Activated CD8-positive, alpha-beta T cell treated with anti-CD3 and anti-CD28 coated beads for 36 hours (primary cell): ENCODE data around the gene NDUFAF7. TPM values are rescaled to one million over a fixed set of nuclear protein-coding genes. Genes with fewer than 3 reads are reported as not detected.
"Not testable (repeated sequence)": the region's sequence is repeated elsewhere in the genome, so short reads cannot be mapped to it uniquely, and the experiment has no call there.

Experiments used
- ATAC-seq: fragments of 200-7000 bp; cut with Tn5 transposase; one replicate; pipeline ENCODE4 v1.10.0; 2021; ENCODE audit warnings: mild to moderate bottlenecking, moderate library complexity
- CTCF ChIA-PET: fragments of 350-600 bp; sonication (Branson Sonifier 250); formaldehyde crosslinking; loops from one replicate; lab custom pipeline; 2021; ENCODE audit warnings: antibody characterized with exemption; lab: Charles Lee
- POLR2A ChIA-PET: fragments of 350-600 bp; sonication (Branson Sonifier 250); formaldehyde crosslinking; loops from one replicate; lab custom pipeline; 2021; ENCODE audit warnings: antibody characterized with exemption; lab: Charles Lee
- DNase-seq: peaks from one replicate; pipeline ENCODE4 v3.0.0-alpha.2; 2020
- H3K27ac Mint-ChIP-seq: one replicate; pipeline ENCODE4 v1.8.0; 2021; ENCODE audit warnings: mild to moderate bottlenecking, mixed read lengths
- H3K27me3 Mint-ChIP-seq: one replicate; pipeline ENCODE4 v1.8.0; 2021; ENCODE audit warnings: mixed read lengths
- H3K36me3 Mint-ChIP-seq: one replicate; pipeline ENCODE4 v1.8.0; 2021; ENCODE audit warnings: low read depth, mixed read lengths
- H3K4me1 Mint-ChIP-seq: one replicate; pipeline ENCODE4 v1.8.0; 2021; ENCODE audit warnings: low read depth, mixed read lengths
- H3K4me3 Mint-ChIP-seq: one replicate; pipeline ENCODE4 v1.8.0; 2021; ENCODE audit warnings: mild to moderate bottlenecking, moderate library complexity, mixed read lengths
- H3K9me3 Mint-ChIP-seq: one replicate; pipeline ENCODE4 v1.8.0; 2021; ENCODE audit warnings: mixed read lengths
- intact Hi-C: fragments of 100-400 bp; cut with micrococcal nuclease; formaldehyde crosslinking; loops from one replicate; pipeline ENCODE4 v1.10.0; 2022
- total RNA-seq, 2 experiments: library from RNA; stranded (reverse); gene quantifications; one replicate each; pipeline ENCODE4 v1.2.3, GENCODE V29; 2021
- TF ChIP-seq, protein P1 (sequence below): fragments of 200-600 bp; IDR thresholded peaks from one replicate; pipeline ENCODE4 v1.8.0; 2022; ENCODE audit warnings: antibody characterized with exemption, mild to moderate bottlenecking

The NDUFAF7 gene
- total RNA-seq, 2 experiments from 2014 or later, result 18.4 to 22.5 TPM

DNA sequence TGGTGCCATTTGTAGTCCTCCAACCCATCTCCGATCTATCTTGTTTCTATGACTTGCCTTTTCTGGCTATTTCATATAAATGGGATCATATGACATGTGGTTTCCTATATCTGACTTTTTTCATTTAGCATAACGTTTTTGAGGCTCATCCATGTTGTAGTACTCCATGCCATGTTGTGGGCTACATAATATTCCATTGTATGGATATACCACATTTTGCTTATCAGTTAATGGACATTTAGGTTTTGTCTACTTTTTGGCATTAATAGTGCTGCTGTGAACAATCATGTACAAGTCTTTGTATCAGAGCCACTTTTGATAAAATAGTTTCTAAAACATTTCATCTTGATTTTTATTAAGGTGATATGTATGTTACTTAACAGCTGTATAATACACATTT is 27.8 kb upstream of the NDUFAF7 start:
- peaks cover 32% of the 10 kb centered on the region for H3K9me3 Mint-ChIP-seq
- peaks cover 79% of the 10 kb centered on the region for H3K36me3 Mint-ChIP-seq
- DNase-seq (no peak), ATAC-seq (no peak)
- H3K27ac Mint-ChIP-seq, result no peak overlapping the region
- ChIA-PET CTCF (no interaction called here), POLR2A (no interaction called here)
- H3K27me3 Mint-ChIP-seq, result no peaks in the 10 kb centered on the region
- TF ChIP-seq, protein P1, sequence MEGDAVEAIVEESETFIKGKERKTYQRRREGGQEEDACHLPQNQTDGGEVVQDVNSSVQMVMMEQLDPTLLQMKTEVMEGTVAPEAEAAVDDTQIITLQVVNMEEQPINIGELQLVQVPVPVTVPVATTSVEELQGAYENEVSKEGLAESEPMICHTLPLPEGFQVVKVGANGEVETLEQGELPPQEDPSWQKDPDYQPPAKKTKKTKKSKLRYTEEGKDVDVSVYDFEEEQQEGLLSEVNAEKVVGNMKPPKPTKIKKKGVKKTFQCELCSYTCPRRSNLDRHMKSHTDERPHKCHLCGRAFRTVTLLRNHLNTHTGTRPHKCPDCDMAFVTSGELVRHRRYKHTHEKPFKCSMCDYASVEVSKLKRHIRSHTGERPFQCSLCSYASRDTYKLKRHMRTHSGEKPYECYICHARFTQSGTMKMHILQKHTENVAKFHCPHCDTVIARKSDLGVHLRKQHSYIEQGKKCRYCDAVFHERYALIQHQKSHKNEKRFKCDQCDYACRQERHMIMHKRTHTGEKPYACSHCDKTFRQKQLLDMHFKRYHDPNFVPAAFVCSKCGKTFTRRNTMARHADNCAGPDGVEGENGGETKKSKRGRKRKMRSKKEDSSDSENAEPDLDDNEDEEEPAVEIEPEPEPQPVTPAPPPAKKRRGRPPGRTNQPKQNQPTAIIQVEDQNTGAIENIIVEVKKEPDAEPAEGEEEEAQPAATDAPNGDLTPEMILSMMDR, result no peak
- no peak overlapping the region for H3K4me3 Mint-ChIP-seq
- H3K4me1 Mint-ChIP-seq, result peaks cover 55% of the 10 kb centered on the region
- intact Hi-C loops, result no loop called here

DNA sequence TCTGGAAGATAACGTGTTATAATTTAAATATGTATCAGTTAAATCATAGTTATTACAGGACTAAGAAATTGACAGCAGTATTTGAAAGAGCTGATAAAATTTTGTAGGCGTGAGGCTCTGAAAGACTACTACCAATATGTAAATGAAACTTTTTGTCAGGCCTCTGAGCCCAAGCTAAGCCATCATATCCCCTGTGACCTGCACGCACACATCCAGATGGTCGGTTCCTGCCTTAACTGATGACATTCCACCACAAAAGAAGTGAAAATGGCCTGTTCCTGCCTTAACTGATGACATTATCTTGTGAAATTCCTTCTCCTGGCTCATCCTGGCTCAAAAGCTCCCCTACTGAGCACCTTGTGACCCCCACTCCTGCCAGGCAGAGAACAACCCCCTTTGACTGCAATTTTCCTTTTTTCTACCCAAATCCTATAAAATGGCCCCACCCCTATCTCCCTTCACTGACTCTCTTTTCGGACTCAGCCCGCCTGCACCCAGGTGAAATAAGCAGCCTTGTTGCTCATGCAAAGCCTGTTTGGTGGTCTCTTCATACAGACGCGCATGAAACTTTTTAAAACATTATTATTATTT is 26.3 kb upstream of the NDUFAF7 start:
- H3K27ac Mint-ChIP-seq, CTCF ChIA-PET: not testable (repeated sequence)

DNA sequence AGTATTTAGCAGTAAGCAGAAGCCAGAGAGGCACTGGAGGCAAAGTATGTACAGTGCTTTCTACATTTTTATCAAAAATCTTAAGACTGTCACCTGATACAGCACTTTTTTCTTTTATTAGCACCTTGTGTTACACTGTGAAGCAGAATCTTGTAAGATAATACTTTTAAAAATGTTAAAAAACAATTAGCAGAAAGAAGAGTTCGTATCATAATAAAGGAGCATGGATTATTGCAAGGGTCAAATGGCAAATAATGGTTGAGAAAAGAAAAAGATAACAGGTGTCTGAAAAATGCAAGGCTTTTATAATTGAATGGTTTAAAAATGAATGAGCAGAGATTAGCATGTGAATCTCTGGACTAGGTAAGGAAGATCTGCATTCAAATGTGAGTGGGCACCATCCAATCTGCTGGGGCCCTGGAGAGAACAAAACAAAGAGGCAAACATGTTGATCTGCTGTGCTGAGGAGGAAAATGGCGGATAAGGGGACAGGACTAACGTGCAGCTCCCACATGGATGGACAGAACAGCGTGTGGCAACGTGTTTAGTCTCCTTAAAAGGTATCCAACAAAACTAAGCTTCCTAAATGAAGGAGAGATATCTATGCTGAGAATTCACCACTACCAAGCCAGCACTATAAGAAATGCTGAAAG is 25.6 kb upstream of the NDUFAF7 start:
- no peak for ATAC-seq
- CTCF ChIA-PET, result no interaction called here
- POLR2A ChIA-PET, result no interaction called here
- TF ChIP-seq, protein P1, result no peak
- Mint-ChIP-seq H3K9me3 (peaks cover 45% of the 10 kb centered on the region), H3K27ac (no peak overlapping the region), H3K4me1 (peaks cover 37% of the 10 kb centered on the region), H3K36me3 (peaks cover 93% of the 10 kb centered on the region), H3K27me3 (no peaks in the 10 kb centered on the region), H3K4me3 (no peak overlapping the region)
- DNase-seq, result no peak
- intact Hi-C loops, result no loop called here

More for the DNA sequence above, 26.3 kb upstream of the NDUFAF7 start:
- DNase-seq, intact Hi-C loops, POLR2A ChIA-PET, H3K27me3 Mint-ChIP-seq, ATAC-seq, H3K4me3 Mint-ChIP-seq: not testable (repeated sequence)
- peaks cover 44% of the 10 kb centered on the region for H3K4me1 Mint-ChIP-seq
- H3K9me3 Mint-ChIP-seq, result peaks cover 42% of the 10 kb centered on the region
- H3K36me3 Mint-ChIP-seq, result peaks cover 87% of the 10 kb centered on the region

DNA sequence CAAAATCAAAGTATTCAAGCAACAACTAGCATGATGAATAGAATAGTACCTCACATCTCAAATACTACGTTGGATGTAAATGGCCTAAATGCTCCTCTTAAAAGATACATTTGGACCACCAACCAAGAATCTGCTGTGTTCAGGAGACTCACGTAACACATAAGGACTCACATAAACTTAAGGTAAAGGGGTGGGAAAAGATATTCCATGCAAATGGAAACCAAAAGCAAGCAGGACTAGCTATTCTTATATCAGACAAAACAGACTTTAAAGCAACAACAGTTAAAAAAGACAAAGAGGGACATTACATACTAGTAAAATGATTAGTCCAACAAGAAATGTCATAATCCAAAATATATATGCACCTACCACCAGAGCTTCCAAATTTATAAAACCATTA is 24.7 kb upstream of the NDUFAF7 start:
- H3K4me3 Mint-ChIP-seq, DNase-seq, H3K27ac Mint-ChIP-seq, POLR2A ChIA-PET, intact Hi-C loops, H3K27me3 Mint-ChIP-seq, ATAC-seq: not testable (repeated sequence)
- Mint-ChIP-seq H3K9me3 (peaks cover 45% of the 10 kb centered on the region), H3K36me3 (peaks cover 96% of the 10 kb centered on the region), H3K4me1 (peaks cover 28% of the 10 kb centered on the region)
- CTCF ChIA-PET, result interaction anchor here (0.8 kb wide), 1 partner anchor 10 kb away, joined by 3 read pairs; the partner anchor contains the start of gene CEBPZOS

DNA sequence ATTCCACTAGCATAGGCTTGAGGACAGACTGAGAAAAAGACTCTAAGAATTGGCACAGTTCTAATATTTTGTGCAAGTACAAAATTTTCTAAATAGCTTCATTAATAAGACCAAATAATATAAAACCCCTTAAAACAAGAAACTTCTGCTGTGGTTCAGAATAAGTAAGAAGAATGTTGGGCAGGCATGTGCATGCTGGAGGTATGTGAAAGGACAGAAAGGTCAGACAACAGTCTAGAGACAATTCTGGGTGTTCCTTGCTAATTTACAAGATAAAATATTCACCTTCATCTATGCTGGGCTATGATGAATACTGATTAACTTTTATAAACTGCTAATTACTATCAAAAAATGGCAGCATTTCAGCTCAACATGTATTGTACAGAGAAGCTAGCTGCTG is 20.2 kb upstream of the NDUFAF7 start:
- TF ChIP-seq, protein P1, result no peak
- DNase-seq (no peak), ATAC-seq (no peak)
- no peak overlapping the region for H3K4me3 Mint-ChIP-seq
- no peaks in the 10 kb centered on the region for H3K27me3 Mint-ChIP-seq
- peaks cover 19% of the 10 kb centered on the region for H3K4me1 Mint-ChIP-seq
- peaks cover 73% of the 10 kb centered on the region for H3K36me3 Mint-ChIP-seq
- H3K27ac Mint-ChIP-seq, result no peak overlapping the region
- CTCF ChIA-PET, result interaction anchor here (1.0 kb wide), 1 partner anchor 43 kb away, joined by 5 read pairs; no protein-coding TSS in a partner anchor
- intact Hi-C loops, result no loop called here
- POLR2A ChIA-PET, result interaction anchor here (1.5 kb wide), 1 partner anchor 21 kb away, joined by 5 read pairs; no protein-coding TSS in a partner anchor
- H3K9me3 Mint-ChIP-seq, result peaks cover 32% of the 10 kb centered on the region

DNA sequence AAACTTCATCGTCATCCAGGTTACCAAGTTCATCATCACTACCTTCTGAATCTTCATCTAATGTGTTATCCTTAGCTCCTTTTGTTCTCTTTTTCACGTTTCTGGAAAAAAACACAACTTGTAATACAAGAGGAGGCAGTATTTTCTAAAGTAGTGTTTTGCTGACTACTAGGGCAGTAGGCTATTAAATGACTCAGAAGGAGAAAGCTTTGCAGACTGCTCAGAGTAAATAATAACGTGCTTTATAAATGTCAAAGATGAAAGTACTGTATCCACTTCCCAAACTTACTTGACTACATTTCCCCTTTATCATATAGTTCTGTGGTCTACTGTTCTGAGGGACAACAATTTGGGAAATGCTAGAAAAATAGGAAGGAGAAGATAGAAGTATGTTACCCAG is 19.5 kb upstream of the NDUFAF7 start:
- intact Hi-C loops, result no loop called here
- ChIA-PET POLR2A (interaction anchor here (1.4 to 1.5 kb wide), 2 partner anchors 12 to 20 kb away, joined by 5 read pairs; no protein-coding TSS in a partner anchor), CTCF (interaction anchor here (1.2 to 1.3 kb wide), 2 partner anchors 9 to 10 kb away, joined by 4 read pairs; no protein-coding TSS in a partner anchor)
- peaks cover 28% of the 10 kb centered on the region for H3K9me3 Mint-ChIP-seq
- TF ChIP-seq, protein P1, result no peak
- peak overlapping the region; percentile 8 for H3K27ac Mint-ChIP-seq
- DNase-seq (no peak), ATAC-seq (no peak)
- no peaks in the 10 kb centered on the region for H3K27me3 Mint-ChIP-seq
- peaks cover 15% of the 10 kb centered on the region for H3K4me1 Mint-ChIP-seq
- no peak overlapping the region for H3K4me3 Mint-ChIP-seq
- peaks cover 73% of the 10 kb centered on the region for H3K36me3 Mint-ChIP-seq
